OCI-LY1 (cell line): ENCODE results near the gene C18orf63.

ENCODE experiments used
- H2AFZ ChIP-seq: fragments of 200-600 bp; sonication (generic), shearing (Covaris generic); 2 replicates; pipeline ENCODE4 v1.6.0; 2014; ENCODE audit warnings: antibody characterized with exemption, mild to moderate bottlenecking, low read length
- H3F3A ChIP-seq: fragments of 200-600 bp; sonication (generic), shearing (Covaris generic); 2 replicates; pipeline ENCODE4 v1.6.0; 2014; ENCODE audit warnings: mild to moderate bottlenecking, antibody characterized with exemption, low read length, moderate library complexity; ENCODE audit not compliant: insufficient read depth
- H3K27ac ChIP-seq: fragments of 200-600 bp; sonication (generic); 2 replicates; pipeline ENCODE4 v1.5.1; 2014; ENCODE audit warnings: low read length, mixed run types, mild to moderate bottlenecking, low read depth; ENCODE audit not compliant: poor library complexity, severe bottlenecking
- H3K27me3 ChIP-seq: fragments of 200-600 bp; sonication (generic); 2 replicates; pipeline ENCODE4 v1.6.0; 2014; ENCODE audit warnings: antibody characterized with exemption, mild to moderate bottlenecking, low read length, moderate library complexity; ENCODE audit not compliant: insufficient read depth
- H3K36me3 ChIP-seq: fragments of 200-600 bp; sonication (generic); 2 replicates; pipeline ENCODE4 v1.6.1; 2014; ENCODE audit warnings: mild to moderate bottlenecking, antibody characterized with exemption, low read length, moderate library complexity, mixed read lengths; ENCODE audit not compliant: insufficient read depth
- H3K4me1 ChIP-seq: fragments of 200-600 bp; sonication (generic); 2 replicates; pipeline ENCODE4 v1.5.1; 2014; ENCODE audit warnings: mild to moderate bottlenecking, low read length, moderate library complexity; ENCODE audit not compliant: insufficient read depth, severe bottlenecking
- H3K4me2 ChIP-seq: fragments of 200-600 bp; sonication (generic), shearing (Covaris generic); 2 replicates; pipeline ENCODE4 v1.6.1; 2014; ENCODE audit warnings: low read length
- H3K4me3 ChIP-seq: fragments of 200-600 bp; sonication (generic); 2 replicates; pipeline ENCODE4 v1.5.1; 2014; ENCODE audit warnings: low read length, low read depth, mild to moderate bottlenecking, mixed read lengths; ENCODE audit not compliant: poor library complexity, severe bottlenecking
- H3K79me2 ChIP-seq: fragments of 200-600 bp; shearing (Covaris generic); 2 replicates; pipeline ENCODE4 v1.6.1; 2016; ENCODE audit warnings: mixed run types, low read length, mixed read lengths; ENCODE audit not compliant: insufficient read depth
- H3K9ac ChIP-seq: fragments of 200-600 bp; sonication (generic), shearing (Covaris generic); 2 replicates; pipeline ENCODE4 v1.6.1; 2014; ENCODE audit warnings: mild to moderate bottlenecking, low read length, mixed read lengths
- H3K9me2 ChIP-seq: fragments of 200-600 bp; sonication (generic), shearing (Covaris generic); 2 replicates; pipeline ENCODE4 v1.6.1; 2014; ENCODE audit warnings: low read depth, mild to moderate bottlenecking, low read length, mixed read lengths
- H3K9me3 ChIP-seq: fragments of 200-600 bp; shearing (Covaris generic); 2 replicates; pipeline ENCODE4 v1.6.1; 2014; ENCODE audit warnings: low read length, mixed read lengths
- H4K20me1 ChIP-seq: fragments of 200-600 bp; sonication (generic), shearing (Covaris generic); 2 replicates; pipeline ENCODE4 v1.6.0; 2016; ENCODE audit warnings: mild to moderate bottlenecking, low read length; ENCODE audit not compliant: insufficient read depth
- EZH2 ChIP-seq: fragments of 200-600 bp; sonication (generic), shearing (Covaris generic); IDR thresholded peaks from 2 replicates; pipeline ENCODE4 v1.8.0; 2017; ENCODE audit warnings: borderline replicate concordance, mixed run types, mild to moderate bottlenecking, antibody characterized with exemption, low read length, moderate library complexity, mixed read lengths
- TF ChIP-seq, protein P1 (sequence below): fragments of 200-600 bp; sonication (generic), shearing (Covaris generic); IDR thresholded peaks from 2 replicates; pipeline ENCODE4 v1.5.1; 2017; ENCODE audit warnings: mild to moderate bottlenecking, antibody characterized with exemption, low read length, moderate library complexity, mixed read lengths

C18orf63 gene

DNA sequence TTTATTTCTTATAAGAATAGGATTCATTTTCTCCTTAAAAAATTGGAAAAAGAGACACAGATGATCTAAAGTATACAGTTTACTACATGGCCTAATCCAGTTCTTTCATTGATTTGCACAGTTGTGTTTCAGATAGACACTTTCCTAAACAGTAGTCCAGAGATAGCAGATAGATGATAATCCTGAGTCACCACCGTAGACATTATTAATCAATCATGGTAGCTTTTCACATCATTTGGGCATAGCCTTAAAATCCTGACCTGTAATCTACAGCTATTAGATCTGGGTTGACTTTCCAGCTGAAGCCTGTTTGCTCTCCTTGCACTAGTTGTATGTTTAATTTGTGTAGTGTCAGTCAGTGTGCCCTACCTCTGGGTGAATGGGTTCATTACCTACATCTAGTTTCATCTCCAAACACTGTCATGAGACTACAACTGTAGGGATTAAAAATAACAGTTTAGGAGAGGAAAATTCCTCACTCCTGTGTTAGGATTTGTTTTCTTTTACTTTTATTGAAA is 14.1 kb downstream of the C18orf63 start:
- H3F3A ChIP-seq: no peaks in the 10 kb centered on the region
- H3K4me2 ChIP-seq: no peak overlapping the region
- no peaks in the 10 kb centered on the region for H3K4me1 ChIP-seq
- H3K27ac ChIP-seq: no peak overlapping the region
- no peaks in the 10 kb centered on the region for H3K79me2 ChIP-seq
- no peak overlapping the region for H2AFZ ChIP-seq
- H3K9me3 ChIP-seq: no peaks in the 10 kb centered on the region
- no peaks in the 10 kb centered on the region for H3K36me3 ChIP-seq
- H3K9me2 ChIP-seq: no peaks in the 10 kb centered on the region
- no peak for TF ChIP-seq EZH2
- TF ChIP-seq, protein P1, sequence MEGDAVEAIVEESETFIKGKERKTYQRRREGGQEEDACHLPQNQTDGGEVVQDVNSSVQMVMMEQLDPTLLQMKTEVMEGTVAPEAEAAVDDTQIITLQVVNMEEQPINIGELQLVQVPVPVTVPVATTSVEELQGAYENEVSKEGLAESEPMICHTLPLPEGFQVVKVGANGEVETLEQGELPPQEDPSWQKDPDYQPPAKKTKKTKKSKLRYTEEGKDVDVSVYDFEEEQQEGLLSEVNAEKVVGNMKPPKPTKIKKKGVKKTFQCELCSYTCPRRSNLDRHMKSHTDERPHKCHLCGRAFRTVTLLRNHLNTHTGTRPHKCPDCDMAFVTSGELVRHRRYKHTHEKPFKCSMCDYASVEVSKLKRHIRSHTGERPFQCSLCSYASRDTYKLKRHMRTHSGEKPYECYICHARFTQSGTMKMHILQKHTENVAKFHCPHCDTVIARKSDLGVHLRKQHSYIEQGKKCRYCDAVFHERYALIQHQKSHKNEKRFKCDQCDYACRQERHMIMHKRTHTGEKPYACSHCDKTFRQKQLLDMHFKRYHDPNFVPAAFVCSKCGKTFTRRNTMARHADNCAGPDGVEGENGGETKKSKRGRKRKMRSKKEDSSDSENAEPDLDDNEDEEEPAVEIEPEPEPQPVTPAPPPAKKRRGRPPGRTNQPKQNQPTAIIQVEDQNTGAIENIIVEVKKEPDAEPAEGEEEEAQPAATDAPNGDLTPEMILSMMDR: no peak
- no peak overlapping the region for H3K4me3 ChIP-seq
- no peaks in the 10 kb centered on the region; the same call in 1 of the 2 replicates for H3K27me3 ChIP-seq
- H4K20me1 ChIP-seq: no peaks in the 10 kb centered on the region
- no peak overlapping the region for H3K9ac ChIP-seq

DNA sequence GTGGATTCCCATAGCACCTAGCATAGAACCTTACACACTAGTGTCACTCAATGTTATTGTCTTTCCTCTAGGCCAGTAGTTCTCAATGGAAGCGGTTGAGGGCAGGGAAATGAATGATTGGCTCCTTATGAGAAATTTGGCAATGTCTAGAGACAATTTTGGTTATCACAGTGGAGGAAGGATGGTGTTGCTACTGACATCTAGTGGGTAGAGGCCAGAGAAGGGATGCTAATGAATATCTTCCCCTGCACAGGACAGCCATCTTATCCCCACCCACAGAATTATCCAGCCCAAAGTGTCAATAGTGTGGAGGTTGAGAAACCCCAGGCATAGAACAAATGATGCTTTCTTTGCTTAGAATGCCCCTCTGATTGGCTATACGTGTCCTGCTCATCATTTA is 15.8 kb downstream of the C18orf63 start:
- no peaks in the 10 kb centered on the region for H4K20me1 ChIP-seq
- no peak overlapping the region for H2AFZ ChIP-seq
- no peaks in the 10 kb centered on the region; the same call in 1 of the 2 replicates for H3K27me3 ChIP-seq
- TF ChIP-seq EZH2: no peak
- TF ChIP-seq, protein P1: peak; percentile 63
- no peak overlapping the region for H3K4me3 ChIP-seq
- H3K79me2 ChIP-seq: no peaks in the 10 kb centered on the region
- H3K4me2 ChIP-seq: no peak overlapping the region
- no peaks in the 10 kb centered on the region for H3K36me3 ChIP-seq
- no peaks in the 10 kb centered on the region for H3K9me3 ChIP-seq
- no peaks in the 10 kb centered on the region for H3K4me1 ChIP-seq
- no peaks in the 10 kb centered on the region for H3F3A ChIP-seq
- H3K9ac ChIP-seq: no peak overlapping the region
- no peak overlapping the region for H3K27ac ChIP-seq
- H3K9me2 ChIP-seq: no peaks in the 10 kb centered on the region

DNA sequence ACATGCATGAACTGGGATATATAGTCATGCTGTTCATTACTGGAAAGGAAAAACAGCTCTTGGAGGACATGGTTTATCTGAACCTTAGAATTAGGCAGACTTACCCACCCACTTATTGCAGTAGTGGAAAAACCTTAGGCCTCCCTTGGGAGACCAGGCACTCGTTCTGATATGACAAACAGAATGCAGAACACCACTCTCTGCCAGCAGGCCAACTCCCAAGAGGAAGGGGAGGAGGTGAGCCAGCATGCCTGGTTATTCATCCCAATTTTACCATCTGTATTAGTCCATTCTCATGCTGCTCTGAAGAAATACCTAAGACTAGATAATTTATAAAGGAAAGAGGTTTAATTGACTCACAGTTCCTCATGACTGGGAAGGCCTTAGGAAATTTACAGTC is 17.5 kb downstream of the C18orf63 start:
- H3K9me2 ChIP-seq: no peaks in the 10 kb centered on the region
- H3K4me3 ChIP-seq: no peak overlapping the region
- no peaks in the 10 kb centered on the region for H3F3A ChIP-seq

More for the DNA sequence above, 17.5 kb downstream of the C18orf63 start:
- H3K27me3 ChIP-seq: no peaks in the 10 kb centered on the region; the same call in 1 of the 2 replicates
- H3K4me1 ChIP-seq: no peaks in the 10 kb centered on the region
- TF ChIP-seq EZH2: no peak
- no peak overlapping the region for H3K4me2 ChIP-seq
- no peaks in the 10 kb centered on the region for H4K20me1 ChIP-seq
- H3K79me2 ChIP-seq: no peaks in the 10 kb centered on the region
- no peaks in the 10 kb centered on the region for H3K36me3 ChIP-seq
- no peak overlapping the region for H2AFZ ChIP-seq
- no peaks in the 10 kb centered on the region for H3K9me3 ChIP-seq
- no peak overlapping the region for H3K9ac ChIP-seq
- H3K27ac ChIP-seq: no peak overlapping the region
